GM12891 (cell line): ENCODE results near the gene UBE3D.

Experiments used
- PAX5 ChIP-seq: IDR thresholded peaks from 2 replicates; pipeline ENCODE4 v1.6.1; 2011; ENCODE audit warnings: low read length, moderate library complexity, mild to moderate bottlenecking; ENCODE audit not compliant: insufficient read depth, severe bottlenecking
- POLR2A ChIP-seq: IDR thresholded peaks from 2 replicates; pipeline ENCODE4 v1.6.1; 2011; ENCODE audit warnings: low read depth, low read length, control low read depth
- POLR2AphosphoS5 ChIP-seq: IDR thresholded peaks from 2 replicates; pipeline ENCODE4 v1.6.1; 2011; ENCODE audit warnings: low read depth, low read length, control low read depth
- SPI1 ChIP-seq: IDR thresholded peaks from 2 replicates; pipeline ENCODE4 v1.6.1; 2011; ENCODE audit warnings: low read depth, low read length, control low read depth
- TAF1 ChIP-seq: IDR thresholded peaks from 2 replicates; pipeline ENCODE4 v1.6.1; 2011; ENCODE audit warnings: low read depth, low read length, control low read depth

- TF ChIP-seq POLR2AphosphoS5 (no peak), POLR2A (no peak), SPI1 (no peak), PAX5 (no peak), TAF1 (no peak)
Measured at GRCh38 chr6:82924799-82925535, 140.7 kb downstream of the UBE3D start.
